Measurements from ENCODE around the gene STX8. TPM values are rescaled to one million over a fixed set of nuclear protein-coding genes. Genes with fewer than 3 reads are reported as not detected.
A peak's percentile ranks its signal among the peaks of the same experiment; 100 is the strongest.
"Not testable (repeated sequence)": the region's sequence is repeated elsewhere in the genome, so short reads cannot be mapped to it uniquely, and the experiment has no call there.

STX8 gene
- polyA plus RNA-seq, 3 donors from 2014 or later, result 249 to 381 (median 263) TPM

- DNase-seq, result peak; percentile 70 to 76 (median 74)
- H3K27me3 Mint-ChIP-seq (ENCODE audit: low read depth in 3 of 3), result peaks cover 11 to 16% (median 13%) of the 10 kb centered on the region in 3 donors
- H3K36me3 Mint-ChIP-seq, result no peaks in the 10 kb centered on the region
- peaks cover 33 to 48% of the 10 kb centered on the region in 2 donors for H3K4me1 Mint-ChIP-seq
- H3K9me3 Mint-ChIP-seq, result no peaks in the 10 kb centered on the region
- H3K4me3 Mint-ChIP-seq, result peak within 1 kb of the TSS; percentile 97 to 99 (median 99)
- H3K27ac Mint-ChIP-seq, result peak within 1 kb of the TSS; percentile 85 to 95 (median 92)
Measured at GRCh38 chr17:9576521-9577372, 1.1 kb upstream of the STX8 start, which contains the start of gene CFAP52. CFAP52 (plus strand) TSS chr17:9576642; CDS start chr17:9576696, 54 bp downstream.

DNA sequence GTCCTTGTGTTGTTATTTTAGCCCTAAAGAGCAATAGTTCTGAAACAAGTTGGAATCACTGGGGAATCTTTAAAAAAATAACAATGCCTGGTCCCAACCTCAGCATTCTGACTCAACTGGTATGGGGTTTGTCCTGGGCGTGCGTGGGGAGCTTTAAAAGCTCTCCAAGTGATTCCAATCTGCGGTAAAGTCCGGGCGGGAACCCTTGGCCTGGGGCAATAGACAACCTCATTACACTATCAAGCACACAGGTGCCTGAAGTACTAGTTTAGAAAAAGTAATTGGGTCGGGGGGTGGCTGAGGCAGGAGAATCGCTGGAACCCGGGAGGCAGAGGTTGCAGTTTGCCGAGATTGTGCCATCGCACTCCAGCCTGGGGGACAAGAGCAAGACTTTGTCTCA lies 4.4 kb downstream of the STX8 start:
- H3K27ac Mint-ChIP-seq, result no peak overlapping the region
- H3K27me3 Mint-ChIP-seq (ENCODE audit: low read depth in 3 of 3), result peaks cover 6 to 11% (median 10%) of the 10 kb centered on the region in 3 donors
- H3K4me3 Mint-ChIP-seq, result no peak overlapping the region
- DNase-seq, result no peak
- peaks cover 34 to 53% of the 10 kb centered on the region in 2 donors for H3K4me1 Mint-ChIP-seq
- H3K36me3 Mint-ChIP-seq, result peaks cover 6 to 19% (median 6%) of the 10 kb centered on the region in 3 donors
- no peaks in the 10 kb centered on the region for H3K9me3 Mint-ChIP-seq

DNA sequence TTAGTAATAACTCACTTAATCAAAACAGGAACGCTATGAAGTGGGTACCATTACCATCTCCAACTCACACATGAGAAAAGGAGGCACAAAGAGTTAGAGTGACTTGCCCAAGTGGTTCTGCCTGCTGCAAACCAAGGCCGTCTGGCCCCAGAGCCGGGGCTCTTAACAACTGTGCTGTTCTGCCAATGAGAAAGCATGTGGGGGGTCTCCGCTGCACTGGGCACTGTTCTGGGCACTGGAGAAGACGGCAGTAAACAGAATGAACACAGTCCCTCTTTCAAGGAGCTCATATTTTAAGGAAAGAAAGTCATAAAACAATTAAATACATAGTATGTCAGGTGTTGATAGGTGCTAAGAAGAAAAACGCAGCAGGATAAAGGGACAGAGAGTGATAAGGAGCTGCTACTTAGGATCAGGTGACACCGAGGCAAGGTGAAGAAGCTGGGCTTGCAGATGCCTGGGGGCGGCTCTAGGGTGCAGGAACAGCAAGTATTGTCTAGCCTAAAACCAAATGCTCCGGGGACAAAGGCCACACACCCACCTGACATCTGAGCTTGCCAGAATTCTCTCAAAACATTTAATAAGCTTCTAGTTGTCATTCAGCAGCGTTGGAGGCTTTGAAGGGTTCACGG lies 6.5 kb downstream of the STX8 start:
- DNase-seq, result no peak
- Mint-ChIP-seq H3K4me1 (peaks cover 44 to 56% of the 10 kb centered on the region in 2 donors), H3K4me3 (no peak overlapping the region), H3K9me3 (no peaks in the 10 kb centered on the region), H3K27me3 (ENCODE audit: low read depth in 3 of 3) (peaks cover 0 to 2% (median 0%) of the 10 kb centered on the region in 3 donors), H3K36me3 (peaks cover 7 to 19% (median 10%) of the 10 kb centered on the region in 3 donors), H3K27ac (no peak overlapping the region)

DNA sequence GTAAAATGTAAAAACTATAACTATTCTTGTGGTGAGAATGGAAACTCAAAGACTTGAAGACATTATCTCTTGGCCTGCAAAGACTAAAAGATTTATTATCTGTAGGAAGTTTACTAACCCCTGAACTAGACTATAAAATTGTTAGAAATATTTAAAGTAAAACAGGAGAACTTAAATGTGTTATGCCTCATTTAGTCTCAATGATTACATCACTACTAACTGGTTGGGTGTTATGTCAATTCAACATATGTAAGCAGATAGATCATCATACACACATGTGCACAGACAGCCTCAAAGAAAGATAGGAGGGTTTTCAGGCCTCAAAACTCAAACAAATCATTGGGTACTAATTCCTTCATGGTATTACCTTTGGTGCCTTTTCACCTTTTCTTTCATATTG lies 7.6 kb downstream of the STX8 start:
- Mint-ChIP-seq H3K4me3 (no peak overlapping the region), H3K9me3 (no peaks in the 10 kb centered on the region), H3K27ac (no peak overlapping the region), H3K27me3 (ENCODE audit: low read depth in 3 of 3) (peaks cover 0 to 3% (median 2%) of the 10 kb centered on the region in 3 donors), H3K4me1 (peaks cover 45 to 57% of the 10 kb centered on the region in 2 donors), H3K36me3 (peaks cover 10 to 19% (median 13%) of the 10 kb centered on the region in 3 donors)
- no peak for DNase-seq

- peak overlapping the region; percentile 4 to 89 (median 46) for H3K4me3 Mint-ChIP-seq
- not testable (repeated sequence) for H3K9me3 Mint-ChIP-seq, DNase-seq
- H3K27ac Mint-ChIP-seq, result peak overlapping the region; percentile 37 to 87 (median 84)
- peaks cover 53 to 63% of the 10 kb centered on the region in 2 donors for H3K4me1 Mint-ChIP-seq
- peaks cover 10 to 19% (median 13%) of the 10 kb centered on the region in 3 donors for H3K36me3 Mint-ChIP-seq
- peaks cover 3 to 10% (median 6%) of the 10 kb centered on the region in 3 donors for H3K27me3 Mint-ChIP-seq (ENCODE audit: low read depth in 3 of 3)
Measured at GRCh38 chr17:9566739-9567138, 8.9 kb downstream of the STX8 start.

DNA sequence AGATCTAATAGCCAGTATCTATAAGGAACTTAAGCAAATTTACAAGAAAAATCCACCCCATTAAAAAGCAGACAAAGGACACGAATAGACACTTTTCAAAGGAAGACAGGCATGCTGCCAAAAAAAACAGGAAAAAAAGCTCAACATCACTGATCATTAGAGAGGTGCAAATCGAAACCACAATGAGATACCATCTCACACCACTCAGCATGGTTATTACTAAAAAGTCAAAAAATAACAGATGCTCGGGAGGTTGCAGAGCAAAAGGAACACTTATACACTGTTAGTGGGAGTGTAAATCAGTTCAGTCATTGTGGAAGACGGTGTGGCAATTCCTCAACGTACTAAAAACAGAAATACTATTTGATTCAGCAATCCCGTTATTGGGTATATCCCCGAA lies 9.6 kb downstream of the STX8 start:
- Mint-ChIP-seq H3K4me3 (peak overlapping the region; percentile 70 to 89 (median 83)), H3K27me3 (ENCODE audit: low read depth in 3 of 3) (peaks cover 3 to 10% (median 6%) of the 10 kb centered on the region in 3 donors), H3K36me3 (peaks cover 10 to 19% (median 13%) of the 10 kb centered on the region in 3 donors), H3K27ac (peak overlapping the region; percentile 73 to 87 (median 84)), H3K4me1 (peaks cover 53 to 66% of the 10 kb centered on the region in 2 donors), H3K9me3 (peaks cover 0 to 4% (median 0%) of the 10 kb centered on the region in 6 donors)
- DNase-seq, result peak; percentile 33 to 52 (median 48)

DNA sequence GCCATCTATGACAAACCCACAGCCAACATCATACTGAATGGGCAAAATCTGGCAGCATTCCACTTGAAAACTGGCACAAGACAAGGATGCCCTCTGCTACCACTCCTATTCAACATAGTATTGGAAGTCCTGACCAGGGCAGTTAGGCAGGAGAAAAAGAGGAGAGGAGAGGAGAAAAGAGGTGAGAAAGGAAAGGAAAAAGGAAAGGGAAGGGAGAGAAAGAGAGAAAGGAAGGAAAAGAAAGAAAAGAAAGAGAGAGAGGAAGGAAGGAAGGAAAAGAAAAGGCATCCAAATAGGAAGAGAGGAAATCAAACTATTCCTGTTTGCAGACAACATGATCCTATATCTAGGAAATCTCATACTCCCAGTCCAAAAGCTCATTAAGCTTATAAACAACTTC lies 11.5 kb downstream of the STX8 start:
- Mint-ChIP-seq H3K4me3 (peak overlapping the region; percentile 5 to 56 (median 36)), H3K4me1 (peaks cover 62 to 74% of the 10 kb centered on the region in 2 donors), H3K9me3 (peaks cover 0 to 4% (median 0%) of the 10 kb centered on the region in 6 donors), H3K27ac (peak overlapping the region; percentile 71 to 93 (median 87)), H3K36me3 (peaks cover 10 to 16% (median 12%) of the 10 kb centered on the region in 3 donors), H3K27me3 (ENCODE audit: low read depth in 3 of 3) (peaks cover 3 to 10% (median 6%) of the 10 kb centered on the region in 3 donors)
- DNase-seq, result no peak

DNA sequence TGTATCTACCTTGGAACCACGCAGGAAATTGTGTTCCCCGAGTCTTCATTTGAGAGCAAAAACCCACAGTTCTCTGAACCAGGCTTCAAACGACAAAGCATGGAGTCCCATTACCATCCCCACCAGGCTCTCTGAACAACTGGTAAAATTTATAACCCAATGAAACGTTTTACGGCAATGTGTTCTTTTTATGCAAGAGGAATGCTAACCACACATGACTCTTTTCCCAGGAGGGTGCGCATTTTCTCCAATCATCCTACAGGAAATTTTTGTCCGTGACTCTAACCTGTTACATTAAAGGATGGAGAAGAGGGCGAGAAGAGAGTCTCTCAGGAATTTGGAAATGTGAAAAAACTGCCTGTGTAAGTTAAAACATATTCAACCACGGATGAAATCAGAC lies 17.8 kb downstream of the STX8 start:
- peak overlapping the region in 3 of 6 donors; percentile 10 to 46 (median 20) for H3K27ac Mint-ChIP-seq
- DNase-seq, result no peak
- peaks cover 7 to 11% (median 8%) of the 10 kb centered on the region in 3 donors for H3K36me3 Mint-ChIP-seq
- H3K9me3 Mint-ChIP-seq, result peaks cover 0 to 4% (median 0%) of the 10 kb centered on the region in 6 donors
- peaks cover 25 to 39% of the 10 kb centered on the region in 2 donors for H3K4me1 Mint-ChIP-seq
- peaks cover 0 to 8% (median 6%) of the 10 kb centered on the region in 3 donors for H3K27me3 Mint-ChIP-seq (ENCODE audit: low read depth in 3 of 3)
- H3K4me3 Mint-ChIP-seq, result no peak overlapping the region

- Mint-ChIP-seq H3K9me3 (peaks cover 0 to 2% (median 0%) of the 10 kb centered on the region in 6 donors), H3K4me3 (no peak overlapping the region), H3K27me3 (ENCODE audit: low read depth in 3 of 3) (peaks cover 0 to 3% (median 1%) of the 10 kb centered on the region in 3 donors), H3K27ac (peak overlapping the region in 2 of 6 donors; percentile 20 to 43), H3K4me1 (peaks cover 19 to 33% of the 10 kb centered on the region in 2 donors), H3K36me3 (peaks cover 7 to 11% (median 8%) of the 10 kb centered on the region in 3 donors)
- no peak for DNase-seq
Measured at GRCh38 chr17:9557161-9557755, 18.4 kb downstream of the STX8 start.

GRCh38 chr17:9554715-9555114 lies 20.9 kb downstream of the STX8 start:
- not testable (repeated sequence) for H3K4me3 Mint-ChIP-seq; H3K27me3 Mint-ChIP-seq (ENCODE audit: low read depth in 3 of 3); H3K27ac Mint-ChIP-seq; H3K9me3 Mint-ChIP-seq
- Mint-ChIP-seq H3K36me3 (peaks cover 11 to 12% (median 11%) of the 10 kb centered on the region in 3 donors), H3K4me1 (peaks cover 8 to 16% of the 10 kb centered on the region in 2 donors)
- DNase-seq, result peak; percentile 30 to 46 (median 35)

- H3K9me3 Mint-ChIP-seq, result no peaks in the 10 kb centered on the region
- H3K27me3 Mint-ChIP-seq (ENCODE audit: low read depth in 3 of 3), result no peaks in the 10 kb centered on the region
- DNase-seq, result no peak
- peak overlapping the region in 1 of 6 donors; percentile 55 for H3K27ac Mint-ChIP-seq
- peaks cover 11 to 20% (median 14%) of the 10 kb centered on the region in 3 donors for H3K36me3 Mint-ChIP-seq
- peaks cover 6 to 10% of the 10 kb centered on the region in 2 donors for H3K4me1 Mint-ChIP-seq
- H3K4me3 Mint-ChIP-seq, result no peak overlapping the region
Measured at GRCh38 chr17:9553596-9553995, 22.0 kb downstream of the STX8 start.

DNA sequence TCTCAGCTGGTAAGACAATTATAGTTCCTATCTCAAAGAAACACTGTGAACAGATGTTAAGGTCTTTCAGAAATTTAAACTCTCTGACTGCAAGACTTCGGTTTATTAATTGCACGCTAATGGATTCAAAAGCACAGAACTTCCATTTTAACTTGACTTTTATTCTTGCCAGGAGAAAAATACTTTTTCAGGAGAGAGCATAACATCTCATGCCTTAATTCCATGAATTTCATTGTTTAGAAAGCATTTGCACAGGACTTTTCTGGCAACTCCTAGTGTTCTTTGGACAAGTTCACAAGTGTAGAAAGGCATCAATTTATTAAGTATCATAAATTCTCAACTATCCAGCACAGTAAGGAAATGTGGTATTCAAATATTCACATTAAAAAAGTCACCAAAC lies 22.4 kb downstream of the STX8 start:
- peaks cover 11 to 20% (median 14%) of the 10 kb centered on the region in 3 donors for H3K36me3 Mint-ChIP-seq

DNA sequence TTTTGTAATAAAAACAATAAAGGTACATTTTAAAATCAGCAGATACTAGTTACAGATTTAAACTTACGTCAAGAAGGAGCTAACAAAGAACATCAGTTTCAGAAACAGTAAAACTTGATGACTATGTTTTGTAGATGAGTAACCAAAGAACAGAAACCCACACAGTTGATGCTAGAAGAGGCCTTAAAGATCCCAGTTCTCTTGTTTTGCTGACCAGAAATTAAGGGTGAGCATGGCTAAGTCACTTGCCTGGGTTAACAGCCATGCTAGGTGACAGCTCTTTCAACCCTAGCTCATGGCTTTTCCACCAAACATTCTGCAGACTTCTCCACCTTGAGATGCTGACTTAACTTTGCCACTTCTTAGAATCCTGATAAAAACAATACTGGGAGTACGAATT lies 26.4 kb downstream of the STX8 start:
- H3K36me3 Mint-ChIP-seq, result peaks cover 11 to 20% (median 15%) of the 10 kb centered on the region in 3 donors
- H3K9me3 Mint-ChIP-seq, result no peaks in the 10 kb centered on the region
- H3K27me3 Mint-ChIP-seq (ENCODE audit: low read depth in 3 of 3), result no peaks in the 10 kb centered on the region
- H3K4me1 Mint-ChIP-seq, result no peaks in the 10 kb centered on the region
- peak overlapping the region in 2 of 6 donors; percentile 30 to 60 for H3K27ac Mint-ChIP-seq
- no peak for DNase-seq
- H3K4me3 Mint-ChIP-seq, result no peak overlapping the region

More for the DNA sequence above, 22.4 kb downstream of the STX8 start:
- Mint-ChIP-seq H3K4me1 (peaks cover 4 to 10% of the 10 kb centered on the region in 2 donors), H3K27ac (no peak overlapping the region), H3K4me3 (no peak overlapping the region), H3K9me3 (no peaks in the 10 kb centered on the region), H3K27me3 (ENCODE audit: low read depth in 3 of 3) (no peaks in the 10 kb centered on the region)
- DNase-seq, result no peak

Measured in immature natural killer cell (primary cell).